GM12878 (cell line): ENCODE data around the gene ADAMTSL1. TPM values are rescaled to one million over a fixed set of nuclear protein-coding genes. Genes with fewer than 3 reads are reported as not detected.

Experiments
- ATAC-seq: fragments of 200-7000 bp; cut with Tn5 transposase; 3 replicates; pipeline ENCODE4 v1.9.1; 2020; ENCODE audit warnings: mild to moderate bottlenecking, moderate library complexity
- BruUV-seq: library from RNA; stranded (reverse); fragments of 400-500 nt; replicated peaks from 2 replicates; lab custom pipeline; 2021; lab: Mats Ljungman, UMichigan
- CTCF ChIA-PET: fragments of 300-600 bp; sonication (Branson Sonifier 250); formaldehyde crosslinking; extraction: SDS; loops from one replicate; lab custom pipeline; 2021; ENCODE audit warnings: inconsistent platforms; lab: Yijun Ruan, JAX
- POLR2A ChIA-PET: fragments of 350-600 bp; formaldehyde crosslinking; extraction: SDS; loops from one replicate; lab custom pipeline; 2021; ENCODE audit warnings: inconsistent platforms; lab: Charles Lee
- RAD21 ChIA-PET: fragments of 300-600 bp; sonication (Branson Sonifier 250); formaldehyde crosslinking; loops from one replicate; lab custom pipeline; 2023; ENCODE audit warnings: antibody characterized with exemption; ENCODE audit not compliant: unreplicated experiment; lab: Charles Lee
- SMC1A ChIA-PET: fragments of 300-600 bp; sonication (Branson Sonifier 250); formaldehyde crosslinking; loops from one replicate; lab custom pipeline; 2023; ENCODE audit not compliant: unreplicated experiment, uncharacterized antibody; lab: Charles Lee
- DNase-seq: peaks from one replicate; pipeline ENCODE4 v3.0.0-alpha.2; 2011; ENCODE audit warnings: low read depth, low spot score
- FAIRE-seq: peaks from 3 replicates; lab custom pipeline; 2011; peaks lifted over from hg19 to GRCh38; lab: Jason Lieb, UNC
- H2AFZ ChIP-seq: 2 replicates; pipeline ENCODE4 v1.6.0; 2011; ENCODE audit warnings: low read depth, low read length, control low read depth; ENCODE audit not compliant: control insufficient read depth
- H3K27ac ChIP-seq: 2 replicates; pipeline ENCODE4 v1.5.1; 2011; ENCODE audit warnings: control low read depth; ENCODE audit not compliant: control insufficient read depth, insufficient read depth
- H3K27me3 ChIP-seq, 2 experiments: replicated peaks in 1 of 2; 2 replicates each; pipeline versions ENCODE4 v1.6.0 to v1.6.1; 2011; ENCODE audit warnings: low read length in 1 of 2; ENCODE audit not compliant: control insufficient read depth in 2 of 2, insufficient read depth in 2 of 2
- H3K36me3 ChIP-seq, 2 experiments: 2 replicates each; pipeline ENCODE4 v1.5.1; 2011; ENCODE audit warnings: low read length in 1 of 2; ENCODE audit not compliant: control insufficient read depth in 2 of 2, insufficient read depth in 2 of 2
- H3K4me1 ChIP-seq: 2 replicates; pipeline ENCODE4 v1.6.1; 2011; ENCODE audit warnings: mild to moderate bottlenecking, low read length, moderate library complexity, mixed read lengths; ENCODE audit not compliant: control insufficient read depth, insufficient read depth
- H3K4me2 ChIP-seq: 2 replicates; pipeline ENCODE4 v1.6.0; 2011; ENCODE audit warnings: control low read depth; ENCODE audit not compliant: control insufficient read depth, insufficient read depth
- H3K4me3 ChIP-seq: fragments of 200-600 bp; sonication (generic); 2 replicates; pipeline ENCODE4 v1.5.1; 2016
- H3K79me2 ChIP-seq: 2 replicates; pipeline ENCODE4 v1.6.0; 2011; ENCODE audit warnings: low read length; ENCODE audit not compliant: control insufficient read depth, insufficient read depth
- H3K9ac ChIP-seq: 2 replicates; pipeline ENCODE4 v1.8.0; 2011; ENCODE audit warnings: low read length, control low read depth, mixed read lengths; ENCODE audit not compliant: control insufficient read depth, insufficient read depth
- H3K9me3 ChIP-seq: replicated peaks from 3 replicates; pipeline ENCODE4 v1.5.1; 2011; ENCODE audit warnings: mild to moderate bottlenecking, low read length; ENCODE audit not compliant: control insufficient read depth, insufficient read depth
- H4K20me1 ChIP-seq: 2 replicates; pipeline ENCODE4 v1.6.0; 2011; ENCODE audit not compliant: control insufficient read depth, insufficient read depth
- ATF3 ChIP-seq: IDR thresholded peaks from 2 replicates; pipeline ENCODE4 v1.6.1; 2011; ENCODE audit warnings: low read depth, mild to moderate bottlenecking, low read length, moderate library complexity, borderline replicate concordance; ENCODE audit errors: extremely low read depth
- CHD2 ChIP-seq: IDR thresholded peaks from 2 replicates; pipeline ENCODE4 v1.6.1; 2011; ENCODE audit warnings: low read depth, low read length, improper control_type of control experiment, borderline replicate concordance
- CHD4 ChIP-seq: fragments of 200-600 bp; sonication (generic); IDR thresholded peaks from 2 replicates; pipeline ENCODE4 v1.6.1; 2016; ENCODE audit warnings: mild to moderate bottlenecking
- EED ChIP-seq: sonication (generic); IDR thresholded peaks from 2 replicates; pipeline ENCODE4 v1.6.1; 2016; ENCODE audit warnings: antibody characterized with exemption, low read depth
- ESRRA ChIP-seq: IDR thresholded peaks from 2 replicates; pipeline ENCODE4 v1.6.1; 2012; ENCODE audit warnings: mild to moderate bottlenecking, low read length, improper control_type of control experiment
- STAT3 ChIP-seq: IDR thresholded peaks from 2 replicates; pipeline ENCODE4 v1.6.1; 2011; ENCODE audit warnings: low read depth, low read length, improper control_type of control experiment
- TCF12 ChIP-seq: IDR thresholded peaks from 2 replicates; pipeline ENCODE4 v1.6.1; 2011; ENCODE audit warnings: low read depth, mild to moderate bottlenecking, low read length
- TCF3 ChIP-seq: IDR thresholded peaks from 2 replicates; pipeline ENCODE4 v1.6.1; 2012; ENCODE audit warnings: low read depth, mild to moderate bottlenecking, low read length, borderline replicate concordance; ENCODE audit not compliant: insufficient read depth
- ZNF592 ChIP-seq: fragments of 450-650 bp; IDR thresholded peaks from 2 replicates; pipeline ENCODE4 v1.6.1; 2017; ENCODE audit warnings: mild to moderate bottlenecking, moderate library complexity
- WGBS: methylation state at CpG from one replicate; pipeline ENCODE4 v1.1.6; 2016; ENCODE audit warnings: low lambda C conversion rate; ENCODE audit not compliant: insufficient replicate concordance, insufficient coverage; ENCODE audit errors: missing lambda C conversion rate; 5-methylcytosine and 5-hydroxymethylcytosine counted together
- in situ Hi-C: fragments of 300-500 bp; cut with MboI; formaldehyde crosslinking; loops from 9 replicates; pipeline ENCODE4 v1.14.3; 2018; ENCODE audit warnings: mixed read lengths
- intact Hi-C: fragments of 100-400 bp; cut with micrococcal nuclease; formaldehyde crosslinking; loops from one replicate; pipeline ENCODE4 v1.14.2; 2022; ENCODE audit not compliant: unreplicated experiment
- polyA plus RNA-seq, 11 experiments: library from polyadenylated mRNA; depleted of rRNA in 4 of 11; unstranded in 6 of 11; stranded (reverse) in 5 of 11; fragments of >200 nt; fragmentation: Nextera tagmentation in 4 of 11; fragmentation: Illumina TruSeq in 1 of 11; extraction: Ambion mirVana in 4 of 11; extraction: Trizol in 1 of 11; gene quantifications; 1 replicate in 1 of 11; 2 replicates in 10 of 11; pipeline versions ENCODE4 v1.2.1 to v1.2.3, GENCODE V29; 2011 to 2016; ENCODE audit warnings: inconsistent platforms in 2 of 11, missing spikeins in 2 of 11, low read depth in 1 of 11
- total RNA-seq, 4 experiments: library from RNA; depleted of rRNA in 3 of 4; stranded (reverse); fragments of >200 nt in 3 of 4; fragmentation: Illumina TruSeq in 1 of 4; extraction: Trizol in 1 of 4; gene quantifications; 2 replicates each; pipeline versions ENCODE4 v1.2.1 to v1.2.3, GENCODE V29; 2013 to 2021

The ADAMTSL1 gene
- total and polyA plus RNA-seq, 10 of the 15 experiments (the other 5 are each of a cell fraction or from before 2014, with no cell fraction given): 0.01 to 0.10 (median 0.07) TPM; not detected in 6

GRCh38 chr9:18911714-18912342, 437.9 kb downstream of the ADAMTSL1 start (continued):
- no peak for TF ChIP-seq STAT3
- no peak for TF ChIP-seq CHD2
- no peak for TF ChIP-seq CHD4
- no peak for TF ChIP-seq TCF3

GRCh38 chr9:18920141-18921084, 446.5 kb downstream of the ADAMTSL1 start:
- Histone ChIP-seq H3K4me3 (no peak overlapping the region), H2AFZ (no peak overlapping the region), H3K4me2 (no peak overlapping the region), H3K36me3 (no peaks in the 10 kb centered on the region), H3K9me3 (no peaks in the 10 kb centered on the region), H3K4me1 (no peaks in the 10 kb centered on the region), H3K27me3 (0 out of 4 replicates have a peak, but pooled peaks cover 0 to 4% of the 10 kb centered on the region in 2 experiments), H4K20me1 (no peaks in the 10 kb centered on the region), H3K9ac (no peak overlapping the region), H3K27ac (no peak overlapping the region), H3K79me2 (no peaks in the 10 kb centered on the region)
- BruUV-seq: no TSS peak
- FAIRE-seq: no peak
- ChIA-PET POLR2A (no interaction called here), SMC1A (no interaction called here), RAD21 (no interaction called here), CTCF (no interaction called here)
- intact Hi-C loops (no loop called here), in situ Hi-C loops (no loop called here)
- WGBS: 23% methylated on average over 4 of the region's 4 CpGs
- ATAC-seq: no peak
- no peak for TF ChIP-seq ESRRA
- TF ChIP-seq ZNF592: no peak
- no peak for TF ChIP-seq ATF3
- TF ChIP-seq EED: no peak
- TF ChIP-seq TCF12: no peak
- no peak for TF ChIP-seq TCF3
- no peak for TF ChIP-seq STAT3
- no peak for DNase-seq
